ENCODE results near the gene PRXL2A.
"Not testable (repeated sequence)": the region's sequence is repeated elsewhere in the genome, so short reads cannot be mapped to it uniquely, and the experiment has no call there.

The PRXL2A gene

GRCh38 chr10:80462299-80462980 is 54.1 kb downstream of the PRXL2A start:
- DNase-seq (ENCODE audit: low spot score): no peak

- peak; percentile 70 for DNase-seq (ENCODE audit: low spot score)
These were observed 54.8 kb downstream of the PRXL2A start for GRCh38 chr10:80462981-80463741.

DNA sequence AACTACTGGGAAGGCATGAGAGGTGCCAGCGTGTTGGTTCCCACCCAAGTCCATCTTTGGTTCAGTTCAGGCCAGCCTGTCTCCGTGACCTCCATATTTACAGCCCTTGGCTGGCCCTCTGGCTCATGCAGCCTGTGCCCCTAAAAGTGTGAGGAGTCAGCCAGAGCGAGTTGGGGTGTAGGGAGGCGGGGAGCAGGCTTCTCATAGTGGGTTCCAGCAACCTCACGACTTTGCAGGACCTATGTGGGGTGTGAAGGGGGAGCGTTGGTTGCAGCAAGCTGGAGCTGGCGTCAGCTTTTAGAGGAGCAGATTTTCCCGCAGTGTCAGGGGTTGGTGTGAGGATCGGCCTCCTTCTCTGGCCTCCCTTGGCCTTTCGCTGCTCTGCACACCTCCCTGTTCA is 55.5 kb downstream of the PRXL2A start:
- no peak for DNase-seq (ENCODE audit: low spot score)

GRCh38 chr10:80464557-80465450 is 56.5 kb downstream of the PRXL2A start:
- no peak for DNase-seq (ENCODE audit: low spot score)

DNA sequence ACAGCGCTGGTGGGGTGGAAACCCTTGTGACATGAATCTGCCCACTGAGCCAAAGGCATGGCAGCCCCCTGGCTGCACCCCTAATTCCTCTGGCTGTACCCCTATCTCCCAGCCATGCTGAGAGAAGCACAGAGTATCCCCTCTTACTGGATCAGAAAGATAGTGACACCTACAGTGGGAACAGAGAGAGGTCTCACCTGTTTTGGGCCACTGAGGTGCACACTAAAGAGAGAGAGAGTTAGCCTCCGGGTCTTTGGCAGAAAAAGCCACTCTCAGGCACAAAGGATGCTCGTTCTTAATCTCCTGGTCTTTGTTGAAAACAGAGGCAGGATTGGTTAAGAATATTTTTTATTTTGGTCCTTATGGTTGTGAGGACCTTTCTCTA is 57.1 kb downstream of the PRXL2A start:
- DNase-seq (ENCODE audit: low spot score): no peak

- no peak for DNase-seq (ENCODE audit: low spot score)
These were observed 57.7 kb downstream of the PRXL2A start for GRCh38 chr10:80465839-80466590.

GRCh38 chr10:80466724-80467326 is 58.5 kb downstream of the PRXL2A start:
- no peak for DNase-seq (ENCODE audit: low spot score)

DNA sequence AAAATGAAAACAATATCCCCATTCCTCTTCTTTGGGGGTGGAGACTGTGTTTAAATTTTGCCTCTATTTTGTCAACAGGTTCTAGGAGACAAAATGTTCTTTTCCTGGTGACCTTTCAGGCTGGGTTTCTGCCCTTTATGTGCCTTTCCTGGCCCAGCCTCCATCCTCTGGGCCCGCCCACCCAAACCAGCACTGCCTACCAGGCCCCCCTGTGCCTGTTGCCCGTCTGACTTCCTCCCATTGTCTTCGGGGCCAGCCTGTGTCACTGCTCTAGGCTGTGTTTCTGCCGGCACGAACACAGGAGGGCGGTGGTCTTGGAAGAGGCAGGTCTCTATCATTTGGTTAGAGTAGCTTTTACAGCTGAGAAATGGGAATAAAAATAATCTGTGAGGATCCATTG is 59.7 kb downstream of the PRXL2A start:
- DNase-seq (ENCODE audit: low spot score): no peak

DNA sequence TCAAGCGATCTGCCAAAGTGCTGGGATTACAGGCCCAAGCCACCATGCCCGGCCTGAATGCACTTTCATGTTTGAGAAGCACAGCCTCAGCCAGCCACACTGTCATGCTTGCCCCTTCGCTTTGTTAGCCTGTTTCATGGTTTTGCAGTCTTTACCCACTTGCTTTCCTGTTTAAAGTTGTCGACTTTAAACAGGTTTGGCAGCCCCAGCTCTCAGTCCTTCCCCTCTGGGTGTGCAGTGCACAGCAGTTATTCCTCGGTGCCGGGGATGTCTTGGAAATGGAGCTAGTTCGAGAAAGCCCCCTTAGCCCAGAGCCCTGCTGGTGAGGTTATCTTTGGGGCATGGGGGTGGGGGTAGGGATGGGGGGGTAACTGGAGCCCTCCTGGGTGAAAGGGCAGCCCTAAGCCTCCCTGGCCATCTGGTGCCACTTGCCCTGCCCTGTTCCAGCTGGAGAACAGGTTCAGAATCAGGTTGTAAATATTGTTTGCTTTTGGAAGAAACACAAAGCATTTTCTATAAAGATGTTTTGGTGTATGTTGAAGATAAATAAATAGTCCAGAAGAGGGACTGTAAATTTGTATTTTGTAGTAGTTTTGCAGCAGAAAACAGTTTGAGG is 60.6 kb downstream of the PRXL2A start:
- DNase-seq (ENCODE audit: low spot score): no peak

DNA sequence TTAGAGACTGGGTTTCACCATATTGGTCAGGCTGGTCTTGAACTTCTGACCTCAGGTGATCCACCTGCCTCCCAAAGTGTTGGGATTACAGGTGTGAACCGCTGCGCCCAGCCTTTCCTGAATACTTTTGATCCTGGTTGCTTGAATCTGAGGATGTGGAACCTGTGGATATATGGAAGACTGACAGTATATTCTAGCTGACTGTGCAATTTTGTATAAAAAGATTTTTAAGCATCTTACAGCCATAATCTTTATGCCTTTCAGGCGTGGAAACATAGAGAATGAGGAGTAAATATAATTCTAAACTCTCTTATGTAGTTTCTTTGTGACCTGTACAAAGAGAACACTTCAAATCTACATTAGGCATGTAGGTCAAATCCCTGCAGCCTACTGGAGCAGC is 61.9 kb downstream of the PRXL2A start:
- DNase-seq (ENCODE audit: low spot score): no peak

DNA sequence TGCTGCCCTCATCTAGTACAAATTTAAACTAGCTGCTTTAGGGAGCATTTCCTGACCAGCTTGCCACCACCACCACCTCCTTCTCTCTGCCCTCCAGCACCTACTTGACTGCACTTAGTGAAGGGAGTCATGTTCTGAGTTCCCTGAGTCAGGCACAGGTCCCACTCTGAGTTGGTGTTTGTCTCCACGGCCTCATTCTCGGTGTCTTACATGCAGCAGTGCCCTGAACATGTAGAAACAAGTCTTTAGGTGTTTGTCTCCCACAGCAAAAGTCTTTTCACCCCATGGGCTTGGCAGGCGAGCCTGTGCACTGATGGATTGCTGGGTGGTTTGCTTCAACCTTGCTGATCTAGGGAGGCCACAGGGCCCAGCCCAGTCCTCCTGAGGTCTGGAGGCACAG is 62.6 kb downstream of the PRXL2A start:
- DNase-seq (ENCODE audit: low spot score): no peak

DNA sequence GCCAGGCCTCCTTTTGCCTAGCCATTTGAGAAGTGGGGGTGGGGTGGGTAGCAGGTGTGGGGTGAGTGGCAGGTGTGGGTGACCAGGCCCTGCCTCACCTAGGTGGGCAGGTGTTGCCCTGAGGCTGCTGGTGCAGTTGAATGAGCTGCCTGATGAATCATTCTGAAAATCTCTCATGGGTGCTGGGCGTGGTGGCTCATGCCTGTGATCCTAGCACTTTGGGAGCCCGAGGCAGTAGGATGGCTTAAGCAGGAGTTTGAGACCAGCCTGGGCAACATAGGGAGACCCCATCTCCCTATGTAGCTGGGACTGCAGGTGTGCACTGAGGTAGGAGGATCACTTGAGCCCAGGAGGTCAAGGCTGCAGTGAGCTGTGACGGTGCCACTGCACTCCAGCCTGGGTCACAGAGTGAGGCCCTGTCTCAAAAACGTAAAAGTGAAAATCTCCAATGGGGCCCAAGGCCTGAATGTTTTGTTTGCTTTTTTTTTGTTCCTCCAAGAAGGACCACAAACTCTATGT is 63.4 kb downstream of the PRXL2A start:
- DNase-seq (ENCODE audit: low spot score): no peak

- DNase-seq (ENCODE audit: low spot score): peak; percentile 52
These were observed 64.1 kb downstream of the PRXL2A start for GRCh38 chr10:80472234-80473095.

DNA sequence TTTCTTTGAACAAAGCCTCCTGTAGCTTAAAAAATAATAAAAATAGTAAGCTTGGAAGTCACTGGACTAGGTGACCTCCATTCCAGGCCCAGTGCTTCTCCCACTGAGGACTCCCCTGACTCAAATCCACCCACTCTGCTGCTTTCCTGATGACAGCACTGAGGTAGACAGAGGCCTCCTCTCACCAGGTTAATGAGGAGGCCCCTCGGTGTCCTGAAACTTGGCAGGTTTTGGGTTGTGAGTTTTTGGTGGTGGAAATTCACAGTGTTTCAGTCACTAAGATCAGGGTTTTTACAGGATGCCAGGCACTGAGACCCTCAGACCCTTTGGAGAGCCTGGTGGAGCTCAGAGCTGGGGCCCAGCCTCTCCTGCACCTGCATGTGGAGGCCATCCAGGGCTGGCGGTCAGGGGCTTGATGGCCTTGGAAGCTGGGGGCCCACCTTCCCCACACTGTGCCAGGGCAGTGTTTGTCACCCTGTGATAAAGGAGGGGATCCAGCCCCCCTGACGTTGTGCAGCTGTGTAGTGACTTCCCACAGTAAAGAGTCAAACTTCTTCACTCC is 64.8 kb downstream of the PRXL2A start:
- DNase-seq (ENCODE audit: low spot score): no peak

GRCh38 chr10:80473692-80474596 is 65.6 kb downstream of the PRXL2A start:
- no peak for DNase-seq (ENCODE audit: low spot score)

DNA sequence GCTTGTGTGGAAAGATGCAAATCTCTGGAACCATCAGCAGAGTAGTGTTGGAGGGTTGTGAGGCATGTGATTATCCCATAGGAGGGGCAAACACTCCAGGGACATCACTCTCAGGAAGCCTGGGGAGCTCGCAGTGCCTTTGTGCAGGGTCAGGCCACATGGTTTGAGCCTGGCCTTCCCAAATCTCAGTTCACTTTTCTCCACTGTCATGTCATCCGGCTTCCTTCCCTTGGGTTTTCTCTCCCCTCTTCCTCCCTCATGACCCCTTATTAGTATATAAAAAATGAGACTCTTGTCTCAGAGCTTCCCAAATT is 66.2 kb downstream of the PRXL2A start:
- no peak for DNase-seq (ENCODE audit: low spot score)

GRCh38 chr10:80474941-80475340 is 66.6 kb downstream of the PRXL2A start:
- DNase-seq (ENCODE audit: low spot score): no peak

GRCh38 chr10:80475641-80476040 is 67.3 kb downstream of the PRXL2A start:
- not testable (repeated sequence) for DNase-seq (ENCODE audit: low spot score)

DNA sequence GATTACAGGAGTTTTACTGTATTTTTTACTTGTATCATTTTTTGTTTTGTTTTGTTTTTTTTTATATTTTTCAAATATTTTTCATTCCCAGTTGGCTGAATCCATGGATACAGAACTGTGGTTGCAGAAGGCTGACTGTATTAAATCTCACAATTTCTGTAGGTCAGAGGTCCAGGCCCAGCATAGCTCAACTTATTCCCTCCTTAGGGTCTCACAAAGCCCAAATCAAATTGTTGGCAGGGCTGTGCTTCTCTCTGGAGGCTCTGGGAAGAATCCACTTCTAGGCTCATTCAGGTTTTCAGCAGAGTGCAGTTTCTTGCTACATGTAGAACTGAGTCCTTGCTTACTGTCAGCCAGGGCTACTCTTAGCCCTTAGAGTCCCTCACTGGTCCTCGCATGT is 68.3 kb downstream of the PRXL2A start:
- no peak for DNase-seq (ENCODE audit: low spot score)

Data from germinal center (tissue), 1 donor.